Ectodermal cell (in vitro differentiated cells): ENCODE measurements around the gene FIBIN. TPM values are rescaled to one million over a fixed set of nuclear protein-coding genes. Genes with fewer than 3 reads are reported as not detected.

Experiments used
- H3K27ac ChIP-seq: 2 replicates; pipeline ENCODE4 v1.7.0; 2013; ENCODE audit warnings: mild to moderate bottlenecking, low read depth, low read length; ENCODE audit not compliant: insufficient read depth, poor library complexity, severe bottlenecking
- H3K27me3 ChIP-seq: 2 replicates; pipeline ENCODE4 v1.7.0; 2013; ENCODE audit warnings: mild to moderate bottlenecking, low read length; ENCODE audit not compliant: insufficient read depth, control insufficient read depth, poor library complexity, severe bottlenecking
- H3K36me3 ChIP-seq: one replicate; pipeline ENCODE4 v1.7.0; 2013; ENCODE audit warnings: low read length; ENCODE audit not compliant: control insufficient read depth, insufficient read depth
- H3K4me1 ChIP-seq: one replicate; pipeline ENCODE4 v1.7.0; 2013; ENCODE audit warnings: low read length; ENCODE audit not compliant: control insufficient read depth, insufficient read depth
- H3K4me3 ChIP-seq: 2 replicates; pipeline ENCODE4 v1.7.0; 2013; ENCODE audit warnings: low read depth, low read length, control low read depth; ENCODE audit not compliant: insufficient read depth
- H3K9me3 ChIP-seq: 2 replicates; pipeline ENCODE4 v1.7.0; 2013; ENCODE audit warnings: mild to moderate bottlenecking, low read length, moderate library complexity; ENCODE audit not compliant: control insufficient read depth
- WGBS, 2 experiments: methylation state at CpG; one replicate each; pipeline ENCODE4 v1.1.7; 2013; ENCODE audit warnings: missing lambda C conversion rate in 2 of 2; 5-methylcytosine and 5-hydroxymethylcytosine counted together
- polyA plus RNA-seq, 4 experiments: library from polyadenylated mRNA; stranded (reverse); fragments of 50-300 nt; gene quantifications; one replicate each; pipeline ENCODE4 v1.2.3, GENCODE V29; 2013

The FIBIN gene
- polyA plus RNA-seq (2013, experiment 1 of 4): 0.94 TPM
- polyA plus RNA-seq (2013, experiment 2 of 4): 1.1 TPM
- 1.1 TPM for polyA plus RNA-seq (2013, experiment 3 of 4)
- 1.3 TPM for polyA plus RNA-seq (2013, experiment 4 of 4)

GRCh38 chr11:26993965-26994457 is at the start of gene FIBIN:
FIBIN (plus strand) TSS chr11:26994112; CDS start chr11:26994527, 415 bp downstream.
- Histone ChIP-seq H3K4me3 (peak within 1 kb of the TSS; percentile 25), H3K9me3 (no peaks in the 10 kb centered on the region), H3K27me3 (peaks cover 4% of the 10 kb centered on the region), H3K36me3 (no peaks in the 10 kb centered on the region), H3K4me1 (no peaks in the 10 kb centered on the region), H3K27ac (no peak within 1 kb of the TSS)
- 55 to 57% methylated on average over 22 of the region's 22 CpGs for WGBS, 2 experiments

- 92% methylated on average over 3 of the region's 3 CpGs for WGBS, 2 experiments
- Histone ChIP-seq H3K27ac (no peak overlapping the region), H3K9me3 (no peaks in the 10 kb centered on the region), H3K27me3 (no peaks in the 10 kb centered on the region), H3K4me3 (no peak overlapping the region), H3K4me1 (no peaks in the 10 kb centered on the region), H3K36me3 (no peaks in the 10 kb centered on the region)
Measured at GRCh38 chr11:26944866-26945664, 48.8 kb upstream of the FIBIN start.

DNA sequence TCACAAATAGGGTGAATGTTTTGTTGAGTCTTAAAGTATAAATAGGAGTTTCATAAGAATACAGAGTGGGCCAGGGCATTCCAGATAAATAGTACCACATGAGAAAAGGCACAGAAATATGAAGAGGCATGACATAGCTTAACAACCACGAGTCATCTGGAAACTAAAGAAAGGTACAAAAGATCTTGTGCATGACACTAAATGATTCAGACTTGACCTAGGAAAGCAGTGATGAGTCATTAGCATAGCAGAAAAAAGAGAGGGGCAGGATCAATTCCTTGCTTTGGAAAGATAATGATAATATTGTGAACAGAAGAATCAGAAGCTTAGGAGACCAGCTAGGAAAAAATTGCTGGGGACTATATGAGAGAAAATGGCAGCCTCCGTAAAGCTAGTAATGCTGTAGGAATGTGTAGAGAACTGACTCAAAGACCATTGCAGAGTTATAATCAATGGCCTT is 47.6 kb upstream of the FIBIN start:
- H3K9me3 ChIP-seq: no peaks in the 10 kb centered on the region
- WGBS, 2 experiments: 93% methylated on average over 2 of the region's 2 CpGs
- H3K4me1 ChIP-seq: no peaks in the 10 kb centered on the region
- H3K4me3 ChIP-seq: no peak overlapping the region
- no peaks in the 10 kb centered on the region for H3K36me3 ChIP-seq
- no peak overlapping the region for H3K27ac ChIP-seq
- no peaks in the 10 kb centered on the region for H3K27me3 ChIP-seq

GRCh38 chr11:26947379-26947844 is 46.5 kb upstream of the FIBIN start:
- no peaks in the 10 kb centered on the region for H3K36me3 ChIP-seq
- H3K4me3 ChIP-seq: no peak overlapping the region
- H3K4me1 ChIP-seq: peaks cover 3% of the 10 kb centered on the region
- H3K27ac ChIP-seq: no peak overlapping the region
- H3K27me3 ChIP-seq: no peaks in the 10 kb centered on the region
- WGBS, 2 experiments: 96% methylated on average over 2 of the region's 2 CpGs
- no peaks in the 10 kb centered on the region for H3K9me3 ChIP-seq

GRCh38 chr11:26947904-26948639 is 45.8 kb upstream of the FIBIN start:
- no peaks in the 10 kb centered on the region for H3K27me3 ChIP-seq
- H3K27ac ChIP-seq: no peak overlapping the region
- H3K9me3 ChIP-seq: no peaks in the 10 kb centered on the region
- whole genome bisulfite sequencing, 2 experiments: 94 to 97% methylated on average over 2 to 3 of the region's 3 CpGs
- H3K36me3 ChIP-seq: no peaks in the 10 kb centered on the region
- peaks cover 3% of the 10 kb centered on the region for H3K4me1 ChIP-seq
- no peak overlapping the region for H3K4me3 ChIP-seq

- 94 to 97% methylated on average over 1 of the region's 1 CpG for WGBS, 2 experiments
- Histone ChIP-seq H3K27ac (no peak overlapping the region), H3K36me3 (no peaks in the 10 kb centered on the region)
Measured at GRCh38 chr11:26948881-26949280, 45.0 kb upstream of the FIBIN start.

DNA sequence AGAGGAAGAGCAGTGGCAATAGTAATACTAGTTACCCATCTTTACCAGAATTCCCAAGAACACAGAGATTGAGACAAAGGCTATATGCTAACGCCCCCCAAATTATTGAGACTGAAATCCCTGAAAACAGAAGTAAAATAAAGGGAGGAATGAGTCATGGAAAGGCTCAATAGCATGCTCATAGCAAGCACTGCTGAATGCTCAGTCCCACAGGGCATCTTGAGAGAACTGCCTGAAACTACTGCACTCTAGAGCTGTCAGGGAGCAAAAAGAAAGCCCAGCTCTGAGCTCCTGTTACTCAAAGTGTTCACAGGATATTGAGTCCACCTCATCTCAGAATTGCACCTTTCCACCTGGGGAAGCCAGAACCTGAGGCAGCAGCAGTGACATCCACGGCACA is 44.1 kb upstream of the FIBIN start:
- H3K27me3 ChIP-seq: no peaks in the 10 kb centered on the region
- WGBS, 2 experiments: 90 to 99% methylated on average over 2 of the region's 2 CpGs
- no peaks in the 10 kb centered on the region for H3K36me3 ChIP-seq
- peaks cover 3% of the 10 kb centered on the region for H3K4me1 ChIP-seq
- H3K4me3 ChIP-seq: no peak overlapping the region
- H3K27ac ChIP-seq: no peak overlapping the region
- no peaks in the 10 kb centered on the region for H3K9me3 ChIP-seq

More at GRCh38 chr11:26948881-26949280, 45.0 kb upstream of the FIBIN start:
- H3K9me3 ChIP-seq: no peaks in the 10 kb centered on the region
- peaks cover 3% of the 10 kb centered on the region for H3K4me1 ChIP-seq
- no peaks in the 10 kb centered on the region for H3K27me3 ChIP-seq
- H3K4me3 ChIP-seq: no peak overlapping the region

GRCh38 chr11:26950260-26950719 is 43.6 kb upstream of the FIBIN start:
- Histone ChIP-seq H3K27me3 (no peaks in the 10 kb centered on the region), H3K27ac (no peak overlapping the region), H3K36me3 (no peaks in the 10 kb centered on the region), H3K4me3 (no peak overlapping the region), H3K4me1 (peaks cover 3% of the 10 kb centered on the region), H3K9me3 (no peaks in the 10 kb centered on the region)
- WGBS, 2 experiments: 95 to 96% methylated on average over 5 of the region's 5 CpGs

- H3K4me1 ChIP-seq: peaks cover 3% of the 10 kb centered on the region
- no peaks in the 10 kb centered on the region for H3K9me3 ChIP-seq
- no peak overlapping the region for H3K27ac ChIP-seq
- H3K36me3 ChIP-seq: no peaks in the 10 kb centered on the region
- no peaks in the 10 kb centered on the region for H3K27me3 ChIP-seq
- 64 to 72% methylated on average over 6 of the region's 6 CpGs for WGBS, 2 experiments
- H3K4me3 ChIP-seq: no peak overlapping the region
Measured at GRCh38 chr11:26951809-26952515, 42.0 kb upstream of the FIBIN start.
